H1 (cell line): ENCODE results near the gene C2CD3. TPM values are rescaled to one million over a fixed set of nuclear protein-coding genes. Genes with fewer than 3 reads are reported as not detected.

Source experiments
- CTCF ChIA-PET: fragments of 300-600 bp; sonication (Branson Sonifier 250); formaldehyde crosslinking; loops from one replicate; lab custom pipeline; 2021; ENCODE audit not compliant: partially characterized antibody; lab: Charles Lee
- POLR2A ChIA-PET: fragments of 300-600 bp; sonication (Branson Sonifier 250); formaldehyde crosslinking; loops from one replicate; lab custom pipeline; 2021; ENCODE audit warnings: inconsistent platforms; ENCODE audit not compliant: partially characterized antibody; lab: Charles Lee
- DNase-seq, 2 experiments: peaks; one replicate each; pipeline versions ENCODE4 v3.0.0 to v3.0.0-alpha.2; 2010 to 2022; ENCODE audit warnings: low spot score in 2 of 2, low read depth in 1 of 2, mixed read lengths in 1 of 2
- FAIRE-seq: peaks from 2 replicates; lab custom pipeline; 2011; peaks lifted over from hg19 to GRCh38; lab: Jason Lieb, UNC
- H2AFZ ChIP-seq: 2 replicates; pipeline ENCODE4 v1.8.1; 2012; ENCODE audit warnings: low read length, inconsistent platforms
- H2AK5ac ChIP-seq: 2 replicates; pipeline ENCODE4 v1.6.1; 2013; ENCODE audit warnings: low read depth, low read length
- H2BK120ac ChIP-seq: replicated peaks from 2 replicates; pipeline ENCODE3; 2013; ENCODE audit warnings: low read depth, low read length, inconsistent platforms
- H2BK12ac ChIP-seq: 2 replicates; pipeline ENCODE4 v1.6.1; 2013; ENCODE audit warnings: low read depth, low read length
- H2BK15ac ChIP-seq: 2 replicates; pipeline ENCODE4 v1.6.1; 2013; ENCODE audit warnings: low read length
- H2BK20ac ChIP-seq: 2 replicates; pipeline ENCODE4 v1.6.1; 2013; ENCODE audit warnings: low read length
- H2BK5ac ChIP-seq: 2 replicates; pipeline ENCODE4 v1.6.1; 2013; ENCODE audit warnings: low read depth, low read length
- H3K14ac ChIP-seq: 2 replicates; pipeline ENCODE4 v1.6.1; 2013; ENCODE audit warnings: inconsistent platforms; ENCODE audit not compliant: insufficient read length
- H3K18ac ChIP-seq: 2 replicates; pipeline ENCODE4 v1.6.1; 2013; ENCODE audit warnings: low read length; ENCODE audit errors: extremely low read depth
- H3K23ac ChIP-seq: 2 replicates; pipeline ENCODE4 v1.6.1; 2013; ENCODE audit warnings: inconsistent platforms; ENCODE audit not compliant: insufficient read length
- H3K23me2 ChIP-seq: 2 replicates; pipeline ENCODE4 v1.6.1; 2013; ENCODE audit warnings: low read depth, low read length
- H3K27ac ChIP-seq: 2 replicates; pipeline ENCODE4 v1.6.1; 2011; ENCODE audit warnings: low read depth, low read length, inconsistent platforms
- H3K27me3 ChIP-seq, 4 experiments: replicated peaks in 1 of 4; 1 replicate in 1 of 4; 2 replicates in 3 of 4; pipeline versions ENCODE4 v1.6.1 to v1.8.1; 2011 to 2013; ENCODE audit warnings: low read length in 3 of 4, mild to moderate bottlenecking in 3 of 4, inconsistent platforms in 2 of 4, mixed read lengths in 2 of 4, moderate library complexity in 1 of 4; ENCODE audit not compliant: control insufficient read depth in 3 of 4, insufficient read depth in 3 of 4; ENCODE audit errors: extremely low read depth in 1 of 4
- H3K36me3 ChIP-seq, 4 experiments: 2 replicates each; pipeline versions ENCODE4 v1.6.1 to v1.8.1; 2011 to 2013; ENCODE audit warnings: mild to moderate bottlenecking in 4 of 4, low read length in 3 of 4, moderate library complexity in 2 of 4, control low read depth in 1 of 4, inconsistent platforms in 1 of 4; ENCODE audit not compliant: insufficient read depth in 4 of 4, control insufficient read depth in 2 of 4
- H3K4ac ChIP-seq: replicated peaks from 2 replicates; pipeline ENCODE3; 2013; ENCODE audit warnings: low read length, low read depth, mixed read lengths, inconsistent platforms; ENCODE audit not compliant: insufficient read length
- H3K4me1 ChIP-seq, 4 experiments: replicated peaks in 1 of 4; 1 replicate in 1 of 4; 2 replicates in 3 of 4; pipeline versions ENCODE4 v1.6.1 to v1.8.1; 2011 to 2013; ENCODE audit warnings: low read length in 3 of 4, inconsistent platforms in 2 of 4, mixed read lengths in 1 of 4; ENCODE audit not compliant: insufficient read depth in 4 of 4, control insufficient read depth in 3 of 4
- H3K4me2 ChIP-seq, 2 experiments: 2 replicates each; pipeline versions ENCODE4 v1.6.1 to v1.8.1; 2011 to 2013; ENCODE audit warnings: low read depth in 2 of 2, low read length in 2 of 2, control low read depth in 1 of 2, inconsistent platforms in 1 of 2, mild to moderate bottlenecking in 1 of 2; ENCODE audit not compliant: insufficient read depth in 1 of 2
- H3K4me3 ChIP-seq, 4 experiments: fragments of 200-600, 300-600 bp in 1 of 4; sonication (generic), shearing (Covaris generic), sonication (Bioruptor Twin) in 1 of 4; 2 replicates each; pipeline versions ENCODE4 v1.5.1 to v1.8.1; 2011 to 2016; ENCODE audit warnings: low read length in 4 of 4, low read depth in 3 of 4, control low read depth in 2 of 4, inconsistent platforms in 2 of 4, mild to moderate bottlenecking in 2 of 4, mixed read lengths in 1 of 4, moderate library complexity in 1 of 4; ENCODE audit not compliant: insufficient read depth in 2 of 4; ENCODE audit errors: extremely low read depth in 1 of 4
- H3K56ac ChIP-seq: replicated peaks from 2 replicates; pipeline ENCODE3; 2013; ENCODE audit warnings: low read depth, mild to moderate bottlenecking, mixed read lengths, low read length, inconsistent platforms; ENCODE audit not compliant: insufficient read length
- H3K79me1 ChIP-seq: 2 replicates; pipeline ENCODE4 v1.6.1; 2013; ENCODE audit warnings: low read depth, low read length, control low read depth
- H3K79me2 ChIP-seq, 2 experiments: 2 replicates each; pipeline versions ENCODE4 v1.6.1 to v1.8.1; 2012 to 2013; ENCODE audit warnings: low read length in 2 of 2, mild to moderate bottlenecking in 2 of 2, inconsistent platforms in 1 of 2; ENCODE audit not compliant: insufficient read depth in 2 of 2, control insufficient read depth in 1 of 2
- H3K9ac ChIP-seq, 4 experiments: replicated peaks in 1 of 4; 1 replicate in 1 of 4; 2 replicates in 3 of 4; pipeline versions ENCODE4 v1.6.1 to v1.8.1; 2011 to 2013; ENCODE audit warnings: low read depth in 3 of 4, low read length in 3 of 4, control low read depth in 2 of 4, mild to moderate bottlenecking in 2 of 4, moderate library complexity in 2 of 4, inconsistent platforms in 1 of 4; ENCODE audit errors: extremely low read depth in 1 of 4
- H3K9me3 ChIP-seq, 2 experiments: 2 replicates each; pipeline versions ENCODE4 v1.6.1 to v1.8.1; 2012 to 2013; ENCODE audit warnings: mild to moderate bottlenecking in 2 of 2, moderate library complexity in 2 of 2, control low read depth in 1 of 2, inconsistent platforms in 1 of 2, low read depth in 1 of 2, low read length in 1 of 2, mixed read lengths in 1 of 2; ENCODE audit not compliant: insufficient read depth in 2 of 2
- H4K20me1 ChIP-seq, 2 experiments: replicated peaks in 1 of 2; 2 replicates each; pipeline versions ENCODE3 to v1.8.1; 2011 to 2013; ENCODE audit warnings: inconsistent platforms in 2 of 2, low read length in 2 of 2, mild to moderate bottlenecking in 1 of 2; ENCODE audit not compliant: insufficient read depth in 2 of 2, control insufficient read depth in 1 of 2
- H4K5ac ChIP-seq: 2 replicates; pipeline ENCODE4 v1.6.1; 2013; ENCODE audit warnings: low read length, low read depth, mixed read lengths, inconsistent platforms; ENCODE audit not compliant: insufficient read length
- H4K8ac ChIP-seq: 2 replicates; pipeline ENCODE4 v1.8.0; 2013; ENCODE audit warnings: mild to moderate bottlenecking, moderate library complexity, low read length, inconsistent platforms; ENCODE audit not compliant: insufficient read depth; ENCODE audit errors: extremely low read depth
- H4K91ac ChIP-seq: replicated peaks from 2 replicates; pipeline ENCODE3; 2013; ENCODE audit warnings: low read length, mixed read lengths, inconsistent platforms; ENCODE audit not compliant: insufficient read length
- CHD2 ChIP-seq: IDR thresholded peaks from 2 replicates; pipeline ENCODE4 v1.6.1; 2012; ENCODE audit warnings: low read length, improper control_type of control experiment
- WGBS, 2 experiments: shearing (Covaris generic) in 1 of 2; methylation state at CpG; one replicate each; pipeline versions ENCODE4 v1.1.6 to v1.1.7; 2013 to 2015; ENCODE audit warnings: low lambda C conversion rate in 2 of 2, mixed read lengths in 2 of 2, inconsistent platforms in 1 of 2, low coverage in 1 of 2, missing lambda C conversion rate in 1 of 2; ENCODE audit not compliant: insufficient replicate concordance in 2 of 2, insufficient coverage in 1 of 2, insufficient read length in 1 of 2; ENCODE audit errors: extremely low coverage in 1 of 2, missing lambda C conversion rate in 1 of 2; 5-methylcytosine and 5-hydroxymethylcytosine counted together
- polyA plus RNA-seq, 7 experiments: library from polyadenylated mRNA; depleted of rRNA in 3 of 7; stranded (reverse) in 5 of 7; unstranded in 2 of 7; fragments of >200 nt in 5 of 7; fragments of 200-250 nt in 2 of 7; gene quantifications; 1 replicate in 5 of 7; 2 replicates in 1 of 7; 4 replicates in 1 of 7; pipeline versions ENCODE4 v1.2.1 to v1.2.3, GENCODE V29; 2011 to 2013; ENCODE audit warnings: missing spikeins in 2 of 7, mixed read lengths in 2 of 7
- total RNA-seq: library from RNA; stranded (reverse); fragmentation: NEBNext Ultra II Directional; extraction: Animal tissue kit (Norgen Biotek cat#: 25700); gene quantifications from 2 replicates; pipeline ENCODE4 v1.2.1, GENCODE V29; 2021

Gene C2CD3
- total and polyA plus RNA-seq, 2 of the 8 experiments (the other 6 are each of a cell fraction or from before 2014, with no cell fraction given) = 11.0 to 29.1 TPM

GRCh38 chr11:74044538-74044937 lies 126.3 kb downstream of the C2CD3 start:
- Histone ChIP-seq H2AFZ (no peak overlapping the region), H3K4ac (no peak overlapping the region), H3K9me3 (no peaks in the 10 kb centered on the region), H2BK15ac (no peak overlapping the region), H2BK120ac (no peak overlapping the region), H2BK12ac (no peak overlapping the region), H2AK5ac (no peak overlapping the region), H3K79me2 (no peaks in the 10 kb centered on the region), H3K27ac (no peak overlapping the region), H4K5ac (no peak overlapping the region), H3K36me3 (peaks cover 2 to 20% (median 9%) of the 10 kb centered on the region in 4 experiments; a peak in 7 of 8 replicates), H4K91ac (no peak overlapping the region), H4K20me1 (peaks cover 0 to 2% of the 10 kb centered on the region in 2 experiments), H3K4me1 (no peaks in the 10 kb centered on the region), H3K9ac (no peak overlapping the region), H3K23me2 (no peaks in the 10 kb centered on the region), H4K8ac (no peak overlapping the region), H3K27me3 (no peaks in the 10 kb centered on the region), H3K4me3 (no peak overlapping the region), H3K4me2 (no peak overlapping the region), H2BK20ac (no peak overlapping the region), H3K79me1 (no peaks in the 10 kb centered on the region), H3K23ac (no peak overlapping the region), H2BK5ac (no peak overlapping the region), H3K56ac (no peak overlapping the region), H3K18ac (no peak overlapping the region), H3K14ac (no peak overlapping the region)
- WGBS, 2 experiments = 43% methylated on average over 2 of the region's 2 CpGs; no CpG with 5 or more reads in 1 of the 2 experiments
- no peak for FAIRE-seq
- CTCF ChIA-PET = interaction anchor here (1.0 to 1.6 kb wide), 2 partner anchors 37 to 81 kb away, joined by 3 to 6 read pairs; no protein-coding TSS in a partner anchor
- POLR2A ChIA-PET = interaction anchor here (1.2 kb wide), 1 partner anchor 26 kb away, joined by 3 read pairs; no protein-coding TSS in a partner anchor
- no peak for DNase-seq
- no peak for TF ChIP-seq CHD2
